GM19328 (cell line): ENCODE results near the gene POMT2.

Experiments
- ATAC-seq: cut with Tn5 transposase; IDR thresholded peaks from one replicate; pipeline ENCODE4 v1.9.1; 2021; ENCODE audit warnings: mild to moderate bottlenecking, moderate library complexity; ENCODE audit not compliant: unreplicated experiment

The POMT2 gene

GRCh38 chr14:77270361-77271112, 50.1 kb downstream of the POMT2 start:
- no peak for ATAC-seq

- ATAC-seq = no peak
Observed at GRCh38 chr14:77268989-77269600, 51.6 kb downstream of the POMT2 start.

GRCh38 chr14:77267937-77268699, 52.6 kb downstream of the POMT2 start:
- ATAC-seq = no peak

- no peak for ATAC-seq
Observed at GRCh38 chr14:77266336-77266735, 54.3 kb downstream of the POMT2 start.

GRCh38 chr14:77265561-77266335, 54.9 kb downstream of the POMT2 start:
- ATAC-seq = no peak

GRCh38 chr14:77265187-77265515, 55.5 kb downstream of the POMT2 start:
- ATAC-seq = no peak

- ATAC-seq = no peak
Observed at GRCh38 chr14:77264466-77265186, 56.1 kb downstream of the POMT2 start.

GRCh38 chr14:77260631-77261030, 60.1 kb downstream of the POMT2 start:
- ATAC-seq = no peak

- ATAC-seq = no peak
Observed at GRCh38 chr14:77260199-77260598, 60.5 kb downstream of the POMT2 start.

- no peak for ATAC-seq
Observed at GRCh38 chr14:77259025-77259715, 61.5 kb downstream of the POMT2 start.

- no peak for ATAC-seq
Observed at GRCh38 chr14:77258566-77258965, 62.1 kb downstream of the POMT2 start.

GRCh38 chr14:77257700-77258099, 63.0 kb downstream of the POMT2 start:
- ATAC-seq = no peak

- ATAC-seq = no peak
Observed at GRCh38 chr14:77256694-77257093, 64.0 kb downstream of the POMT2 start.

GRCh38 chr14:77253333-77254190, 67.1 kb downstream of the POMT2 start:
- no peak for ATAC-seq

GRCh38 chr14:77251870-77252269, 68.8 kb downstream of the POMT2 start:
- no peak for ATAC-seq

- no peak for ATAC-seq
Observed at GRCh38 chr14:77250927-77251326, 69.8 kb downstream of the POMT2 start.

- ATAC-seq = no peak
Observed at GRCh38 chr14:77249286-77249685, 71.4 kb downstream of the POMT2 start.

GRCh38 chr14:77248666-77249065, 72.0 kb downstream of the POMT2 start:
- no peak for ATAC-seq

- ATAC-seq = no peak
Observed at GRCh38 chr14:77246784-77247183, 73.9 kb downstream of the POMT2 start.
